ENCODE measurements around the gene PTPRG.

DNA sequence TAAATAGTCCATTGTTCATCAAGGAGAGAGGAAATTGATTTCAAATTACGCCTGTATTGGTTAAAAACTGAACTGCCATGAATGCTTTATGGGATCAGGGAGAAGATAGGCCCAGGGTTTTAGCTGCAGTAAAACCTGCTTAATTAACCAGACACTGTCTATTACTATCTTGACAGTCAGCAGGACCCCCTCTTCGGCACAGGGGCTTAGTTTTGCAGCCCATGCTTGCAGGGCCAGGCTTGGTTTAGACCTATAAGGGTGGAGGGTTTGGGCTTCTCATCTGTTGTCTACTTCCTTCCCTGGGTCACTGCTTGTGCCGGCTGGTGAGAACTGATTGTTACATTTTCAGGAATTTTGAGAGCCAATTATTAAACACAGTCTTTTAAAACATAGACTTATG, 41.1 kb downstream of the PTPRG start:
- TF ChIP-seq, protein P1, sequence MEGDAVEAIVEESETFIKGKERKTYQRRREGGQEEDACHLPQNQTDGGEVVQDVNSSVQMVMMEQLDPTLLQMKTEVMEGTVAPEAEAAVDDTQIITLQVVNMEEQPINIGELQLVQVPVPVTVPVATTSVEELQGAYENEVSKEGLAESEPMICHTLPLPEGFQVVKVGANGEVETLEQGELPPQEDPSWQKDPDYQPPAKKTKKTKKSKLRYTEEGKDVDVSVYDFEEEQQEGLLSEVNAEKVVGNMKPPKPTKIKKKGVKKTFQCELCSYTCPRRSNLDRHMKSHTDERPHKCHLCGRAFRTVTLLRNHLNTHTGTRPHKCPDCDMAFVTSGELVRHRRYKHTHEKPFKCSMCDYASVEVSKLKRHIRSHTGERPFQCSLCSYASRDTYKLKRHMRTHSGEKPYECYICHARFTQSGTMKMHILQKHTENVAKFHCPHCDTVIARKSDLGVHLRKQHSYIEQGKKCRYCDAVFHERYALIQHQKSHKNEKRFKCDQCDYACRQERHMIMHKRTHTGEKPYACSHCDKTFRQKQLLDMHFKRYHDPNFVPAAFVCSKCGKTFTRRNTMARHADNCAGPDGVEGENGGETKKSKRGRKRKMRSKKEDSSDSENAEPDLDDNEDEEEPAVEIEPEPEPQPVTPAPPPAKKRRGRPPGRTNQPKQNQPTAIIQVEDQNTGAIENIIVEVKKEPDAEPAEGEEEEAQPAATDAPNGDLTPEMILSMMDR (IDR thresholded peaks at IDR 0.05; ENCODE audit: extremely low read depth in 1 of 2, insufficient read depth in 1 of 2, low read depth in 1 of 2, low read length in 2 of 2) = no peak
- TF ChIP-seq MAX (IDR thresholded peaks at IDR 0.05; ENCODE audit: insufficient read depth, insufficient read length) (no peak), EZH2 (IDR thresholded peaks at IDR 0.05; ENCODE audit: borderline replicate concordance, low read depth, low read length, severe bottlenecking) (no peak), MYC (IDR thresholded peaks at IDR 0.05; ENCODE audit: low read depth, low read length) (no peak), GATA2 (IDR thresholded peaks at IDR 0.05; ENCODE audit: insufficient read depth, insufficient read length, low read depth, low read length) (no peak), POLR2A (IDR thresholded peaks at IDR 0.05; ENCODE audit: low read depth, low read length) (no peak), POLR2AphosphoS5 (IDR thresholded peaks at IDR 0.05; ENCODE audit: insufficient read depth, low read depth, low read length) (no peak), JUN (IDR thresholded peaks at IDR 0.05; ENCODE audit: borderline replicate concordance, insufficient read depth, insufficient read length, low read depth) (no peak)
